CMK (cell line): ENCODE data around the gene RAPSN.

Source experiments
- DNase-seq: peaks from one replicate; pipeline ENCODE4 v3.0.0-alpha.2; 2010; ENCODE audit warnings: low read depth

Gene RAPSN

GRCh38 chr11:47389577-47390421 is 59.1 kb downstream of the RAPSN start:
- DNase-seq: no peak

- DNase-seq: no peak
Measured at GRCh38 chr11:47388697-47389576, 60.0 kb downstream of the RAPSN start.

GRCh38 chr11:47387944-47388696 is 60.8 kb downstream of the RAPSN start:
- DNase-seq: no peak
